GM23338 (cell line): ENCODE results near the gene UBQLN4. TPM values are rescaled to one million over a fixed set of nuclear protein-coding genes. Genes with fewer than 3 reads are reported as not detected.

Experiments
- ATAC-seq: fragments of 200-7000 bp; cut with Tn5 transposase; 3 replicates; pipeline ENCODE4 v1.9.1; 2020
- DNase-seq: peaks from one replicate; pipeline ENCODE4 v3.0.0-alpha.2; 2015; ENCODE audit warnings: low spot score
- H2AFZ ChIP-seq: fragments of 200-600 bp; sonication (generic); 2 replicates; pipeline ENCODE4 v1.8.0; 2016; ENCODE audit warnings: antibody characterized with exemption, mild to moderate bottlenecking, moderate library complexity
- H3F3A ChIP-seq: fragments of 200-600 bp; sonication (generic); replicated peaks from 2 replicates; pipeline ENCODE4 v1.8.0; 2017; ENCODE audit warnings: antibody characterized with exemption, mixed run types, low read depth
- H3K27ac ChIP-seq: fragments of 200-600 bp; sonication (generic); 2 replicates; pipeline ENCODE4 v1.6.1; 2016; ENCODE audit warnings: low read depth
- H3K27me3 ChIP-seq: fragments of 200-600 bp; sonication (generic); 2 replicates; pipeline ENCODE4 v1.8.0; 2016; ENCODE audit warnings: mild to moderate bottlenecking, mixed run types, moderate library complexity; ENCODE audit not compliant: insufficient read depth
- H3K36me3 ChIP-seq: fragments of 200-600 bp; sonication (generic); 2 replicates; pipeline ENCODE4 v1.8.0; 2016; ENCODE audit warnings: mild to moderate bottlenecking; ENCODE audit not compliant: insufficient read depth
- H3K4me1 ChIP-seq: fragments of 200-600 bp; sonication (generic); 2 replicates; pipeline ENCODE4 v1.8.0; 2016; ENCODE audit warnings: mild to moderate bottlenecking, moderate library complexity; ENCODE audit not compliant: insufficient read depth
- H3K4me2 ChIP-seq: fragments of 200-600 bp; sonication (generic); 2 replicates; pipeline ENCODE4 v1.7.1; 2017; ENCODE audit warnings: mixed run types
- H3K4me3 ChIP-seq: fragments of 200-600 bp; sonication (generic); 2 replicates; pipeline ENCODE4 v1.6.1; 2016; ENCODE audit warnings: mixed run types
- H3K79me2 ChIP-seq: fragments of 200-600 bp; sonication (generic); replicated peaks from 2 replicates; pipeline ENCODE4 v1.8.0; 2017; ENCODE audit warnings: mild to moderate bottlenecking; ENCODE audit not compliant: insufficient read depth
- H3K9me2 ChIP-seq: fragments of 200-600 bp; sonication (generic); 2 replicates; pipeline ENCODE4 v1.8.0; 2017; ENCODE audit not compliant: insufficient read depth
- H4K20me1 ChIP-seq: fragments of 200-600 bp; sonication (generic); replicated peaks from 2 replicates; pipeline ENCODE4 v1.8.0; 2017; ENCODE audit warnings: mild to moderate bottlenecking; ENCODE audit not compliant: insufficient read depth
- H3K27ac Mint-ChIP-seq: 2 replicates; pipeline ENCODE4 v1.8.0; 2020; ENCODE audit warnings: inconsistent platforms, mild to moderate bottlenecking, moderate library complexity, mixed read lengths
- H3K27me3 Mint-ChIP-seq: 3 replicates; pipeline ENCODE4 v1.8.0; 2022; ENCODE audit warnings: low read depth, mild to moderate bottlenecking, moderate library complexity, mixed read lengths, inconsistent platforms; ENCODE audit not compliant: insufficient read depth, poor library complexity
- H3K36me3 Mint-ChIP-seq: 3 replicates; pipeline ENCODE4 v1.8.0; 2021; ENCODE audit warnings: low read depth, mild to moderate bottlenecking, inconsistent platforms, moderate library complexity, mixed read lengths
- H3K4me1 Mint-ChIP-seq: 3 replicates; pipeline ENCODE4 v1.8.0; 2020; ENCODE audit warnings: mild to moderate bottlenecking, inconsistent platforms, mixed read lengths
- H3K4me3 Mint-ChIP-seq: 3 replicates; pipeline ENCODE4 v1.8.0; 2021; ENCODE audit warnings: moderate library complexity, mild to moderate bottlenecking, inconsistent platforms, mixed read lengths
- H3K9me3 Mint-ChIP-seq: 3 replicates; pipeline ENCODE4 v1.8.0; 2020; ENCODE audit warnings: moderate library complexity, mild to moderate bottlenecking, inconsistent platforms, mixed read lengths
- ETS1 ChIP-seq: IDR thresholded peaks from 2 replicates; pipeline ENCODE4 v1.6.1; 2016; ENCODE audit warnings: antibody characterized with exemption
- EZH2 ChIP-seq: fragments of 200-600 bp; sonication (generic); IDR thresholded peaks from one replicate; pipeline ENCODE4 v1.8.0; 2017; ENCODE audit warnings: antibody characterized with exemption, mild to moderate bottlenecking, low read depth; ENCODE audit not compliant: unreplicated experiment
- EZH2phosphoT487 ChIP-seq: fragments of 200-600 bp; sonication (generic); IDR thresholded peaks from one replicate; pipeline ENCODE4 v1.8.1; 2018; ENCODE audit warnings: antibody characterized with exemption; ENCODE audit not compliant: unreplicated experiment
- STAT1 ChIP-seq: IDR thresholded peaks from one replicate; pipeline ENCODE4 v1.6.1; 2016; ENCODE audit warnings: antibody characterized with exemption; ENCODE audit not compliant: unreplicated experiment
- ZNF331 ChIP-seq: fragments of 250-450 bp; sonication (Bioruptor Pico); IDR thresholded peaks from 2 replicates; pipeline ENCODE4 v1.5.0; 2020; ENCODE audit warnings: low read depth, mild to moderate bottlenecking, moderate library complexity
- polyA plus RNA-seq: library from polyadenylated mRNA; unstranded; fragments of >200 nt; fragmentation: Nextera tagmentation; extraction: Ambion mirVana; gene quantifications from 2 replicates; pipeline ENCODE4 v1.2.1, GENCODE V29; 2016
- total RNA-seq: library from RNA; depleted of rRNA; stranded (reverse); fragments of >200 nt; shearing (Covaris generic); gene quantifications from 2 replicates; pipeline ENCODE4 v1.2.3, GENCODE V29; 2014; rRNA removed
- TF ChIP-seq, protein P1 (sequence below): IDR thresholded peaks from one replicate; pipeline ENCODE4 v1.6.1; 2018; ENCODE audit warnings: antibody characterized with exemption; ENCODE audit not compliant: unreplicated experiment
- TF ChIP-seq, protein P2 (sequence below), 2 experiments: fragments of 200-600 bp in 1 of 2; sonication (generic) in 1 of 2; conservative IDR thresholded peaks; 2 replicates each; pipeline versions ENCODE4 v1.5.1 to v1.6.1; 2016 to 2017; ENCODE audit warnings: antibody characterized with exemption in 2 of 2, low read depth in 2 of 2, mild to moderate bottlenecking in 2 of 2, moderate library complexity in 1 of 2

UBQLN4 gene
- total and polyA plus RNA-seq, 2 experiments from 2014 or later = 10.0 to 30.5 TPM

GRCh38 chr1:155990005-155990739 is 63.4 kb downstream of the UBQLN4 start (continued):
- TF ChIP-seq EZH2phosphoT487 (no peak), STAT1 (no peak)
- TF ChIP-seq, protein P1, sequence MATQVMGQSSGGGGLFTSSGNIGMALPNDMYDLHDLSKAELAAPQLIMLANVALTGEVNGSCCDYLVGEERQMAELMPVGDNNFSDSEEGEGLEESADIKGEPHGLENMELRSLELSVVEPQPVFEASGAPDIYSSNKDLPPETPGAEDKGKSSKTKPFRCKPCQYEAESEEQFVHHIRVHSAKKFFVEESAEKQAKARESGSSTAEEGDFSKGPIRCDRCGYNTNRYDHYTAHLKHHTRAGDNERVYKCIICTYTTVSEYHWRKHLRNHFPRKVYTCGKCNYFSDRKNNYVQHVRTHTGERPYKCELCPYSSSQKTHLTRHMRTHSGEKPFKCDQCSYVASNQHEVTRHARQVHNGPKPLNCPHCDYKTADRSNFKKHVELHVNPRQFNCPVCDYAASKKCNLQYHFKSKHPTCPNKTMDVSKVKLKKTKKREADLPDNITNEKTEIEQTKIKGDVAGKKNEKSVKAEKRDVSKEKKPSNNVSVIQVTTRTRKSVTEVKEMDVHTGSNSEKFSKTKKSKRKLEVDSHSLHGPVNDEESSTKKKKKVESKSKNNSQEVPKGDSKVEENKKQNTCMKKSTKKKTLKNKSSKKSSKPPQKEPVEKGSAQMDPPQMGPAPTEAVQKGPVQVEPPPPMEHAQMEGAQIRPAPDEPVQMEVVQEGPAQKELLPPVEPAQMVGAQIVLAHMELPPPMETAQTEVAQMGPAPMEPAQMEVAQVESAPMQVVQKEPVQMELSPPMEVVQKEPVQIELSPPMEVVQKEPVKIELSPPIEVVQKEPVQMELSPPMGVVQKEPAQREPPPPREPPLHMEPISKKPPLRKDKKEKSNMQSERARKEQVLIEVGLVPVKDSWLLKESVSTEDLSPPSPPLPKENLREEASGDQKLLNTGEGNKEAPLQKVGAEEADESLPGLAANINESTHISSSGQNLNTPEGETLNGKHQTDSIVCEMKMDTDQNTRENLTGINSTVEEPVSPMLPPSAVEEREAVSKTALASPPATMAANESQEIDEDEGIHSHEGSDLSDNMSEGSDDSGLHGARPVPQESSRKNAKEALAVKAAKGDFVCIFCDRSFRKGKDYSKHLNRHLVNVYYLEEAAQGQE = no peak

GRCh38 chr1:155989242-155990004 is 64.2 kb downstream of the UBQLN4 start:
- Mint-ChIP-seq H3K36me3 (no peaks in the 10 kb centered on the region; the same call in 2 of the 3 replicates), H3K9me3 (peaks cover 5% of the 10 kb centered on the region; the same call in 2 of the 3 replicates), H3K27ac (no peak overlapping the region), H3K27me3 (peaks cover 9% of the 10 kb centered on the region), H3K4me3 (no peak overlapping the region), H3K4me1 (peaks cover 27% of the 10 kb centered on the region)
- Histone ChIP-seq H2AFZ (peak overlapping the region; percentile 95; the same call in 1 of the 2 replicates), H3K36me3 (no peaks in the 10 kb centered on the region), H3K4me1 (peaks cover 9% of the 10 kb centered on the region; the same call in 1 of the 2 replicates), H3K27ac (no peak overlapping the region), H3K27me3 (no peaks in the 10 kb centered on the region), H3K4me3 (peak overlapping the region; percentile 26; the same call in 1 of the 2 replicates), H4K20me1 (no peaks in the 10 kb centered on the region), H3K9me2 (no peaks in the 10 kb centered on the region), H3K4me2 (no peak overlapping the region), H3K79me2 (no peaks in the 10 kb centered on the region), H3F3A (peaks cover 6% of the 10 kb centered on the region; the same call in 1 of the 2 replicates)
- DNase-seq (peak; percentile 82), ATAC-seq (peak; percentile 86)
- TF ChIP-seq ZNF331 (CRISPR knock-in tag) (no peak), ETS1 (no peak), EZH2 (no peak)
- TF ChIP-seq, protein P2, sequence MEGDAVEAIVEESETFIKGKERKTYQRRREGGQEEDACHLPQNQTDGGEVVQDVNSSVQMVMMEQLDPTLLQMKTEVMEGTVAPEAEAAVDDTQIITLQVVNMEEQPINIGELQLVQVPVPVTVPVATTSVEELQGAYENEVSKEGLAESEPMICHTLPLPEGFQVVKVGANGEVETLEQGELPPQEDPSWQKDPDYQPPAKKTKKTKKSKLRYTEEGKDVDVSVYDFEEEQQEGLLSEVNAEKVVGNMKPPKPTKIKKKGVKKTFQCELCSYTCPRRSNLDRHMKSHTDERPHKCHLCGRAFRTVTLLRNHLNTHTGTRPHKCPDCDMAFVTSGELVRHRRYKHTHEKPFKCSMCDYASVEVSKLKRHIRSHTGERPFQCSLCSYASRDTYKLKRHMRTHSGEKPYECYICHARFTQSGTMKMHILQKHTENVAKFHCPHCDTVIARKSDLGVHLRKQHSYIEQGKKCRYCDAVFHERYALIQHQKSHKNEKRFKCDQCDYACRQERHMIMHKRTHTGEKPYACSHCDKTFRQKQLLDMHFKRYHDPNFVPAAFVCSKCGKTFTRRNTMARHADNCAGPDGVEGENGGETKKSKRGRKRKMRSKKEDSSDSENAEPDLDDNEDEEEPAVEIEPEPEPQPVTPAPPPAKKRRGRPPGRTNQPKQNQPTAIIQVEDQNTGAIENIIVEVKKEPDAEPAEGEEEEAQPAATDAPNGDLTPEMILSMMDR (conservative IDR thresholded peaks at IDR 0.05; ENCODE audit: low read depth in 2 of 2) = peak; percentile 98 to 99

Other genes with a start within 250 kb of the UBQLN4 start
- 37.6 and 45.2 TPM in 2 replicates for gene GON4L, start 196.6 kb downstream of the UBQLN4 start, total RNA-seq
- 85.7 and 93.1 TPM in 2 replicates for gene GON4L, start 196.6 kb downstream of the UBQLN4 start, polyA plus RNA-seq
- 15.9 and 17.4 TPM in 2 replicates for gene SYT11, start 194.2 kb downstream of the UBQLN4 start, total RNA-seq
- 3.9 and 4.7 TPM in 2 replicates for gene SYT11, start 194.2 kb downstream of the UBQLN4 start, polyA plus RNA-seq
- 15.8 and 24.4 TPM in 2 replicates for gene RIT1, start 142.4 kb downstream of the UBQLN4 start, total RNA-seq
- 19.3 and 21.5 TPM in 2 replicates for gene RIT1, start 142.4 kb downstream of the UBQLN4 start, polyA plus RNA-seq
- gene KHDC4, start 119.4 kb downstream of the UBQLN4 start, total RNA-seq = 56.0 and 57.7 TPM in 2 replicates
- gene KHDC4, start 119.4 kb downstream of the UBQLN4 start, polyA plus RNA-seq = 41.2 and 47.1 TPM in 2 replicates
- not detected in 2 replicates for gene RXFP4, start 112.2 kb downstream of the UBQLN4 start, total RNA-seq
- gene RXFP4, start 112.2 kb downstream of the UBQLN4 start, polyA plus RNA-seq = 0.23 TPM in 1 of 2 replicates, not detected in the other
- gene ARHGEF2, start 75.3 kb downstream of the UBQLN4 start, total RNA-seq = 64.0 and 87.6 TPM in 2 replicates
- 21.2 and 23.0 TPM in 2 replicates for gene ARHGEF2, start 75.3 kb downstream of the UBQLN4 start, polyA plus RNA-seq
- gene SSR2, start 32.8 kb downstream of the UBQLN4 start, total RNA-seq = 270 and 291 TPM in 2 replicates
- 130 and 136 TPM in 2 replicates for gene SSR2, start 32.8 kb downstream of the UBQLN4 start, polyA plus RNA-seq
- 35.2 and 67.3 TPM in 2 replicates for gene LAMTOR2, start 984 bp upstream of the UBQLN4 start, total RNA-seq
- 108 and 113 TPM in 2 replicates for gene LAMTOR2, start 984 bp upstream of the UBQLN4 start, polyA plus RNA-seq
- gene RAB25, start 7.4 kb upstream of the UBQLN4 start, total RNA-seq = 21.3 and 30.0 TPM in 2 replicates
- 42.7 and 47.3 TPM in 2 replicates for gene RAB25, start 7.4 kb upstream of the UBQLN4 start, polyA plus RNA-seq
- gene MEX3A, start 28.7 kb upstream of the UBQLN4 start, total RNA-seq = 31.5 and 38.1 TPM in 2 replicates
- 18.5 and 19.7 TPM in 2 replicates for gene MEX3A, start 28.7 kb upstream of the UBQLN4 start, polyA plus RNA-seq
- 56.3 and 68.9 TPM in 2 replicates for gene LMNA, start 60.9 kb upstream of the UBQLN4 start, total RNA-seq
- 35.5 and 38.9 TPM in 2 replicates for gene LMNA, start 60.9 kb upstream of the UBQLN4 start, polyA plus RNA-seq
- 17.0 and 20.2 TPM in 2 replicates for gene SEMA4A, start 99.8 kb upstream of the UBQLN4 start, total RNA-seq
- 5.5 and 5.6 TPM in 2 replicates for gene SEMA4A, start 99.8 kb upstream of the UBQLN4 start, polyA plus RNA-seq
- gene SLC25A44, start 140.3 kb upstream of the UBQLN4 start, total RNA-seq = 19.9 and 25.1 TPM in 2 replicates
- gene SLC25A44, start 140.3 kb upstream of the UBQLN4 start, polyA plus RNA-seq = 7.0 and 7.6 TPM in 2 replicates
- 86.1 and 112 TPM in 2 replicates for gene PMF1, start 159.2 kb upstream of the UBQLN4 start, total RNA-seq
- 118 and 120 TPM in 2 replicates for gene PMF1, start 159.2 kb upstream of the UBQLN4 start, polyA plus RNA-seq
- gene BGLAP, start 188.4 kb upstream of the UBQLN4 start, total RNA-seq = 0.42 and 2.7 TPM in 2 replicates
- 0.36 and 1.2 TPM in 2 replicates for gene BGLAP, start 188.4 kb upstream of the UBQLN4 start, polyA plus RNA-seq
- 3.3 and 4.2 TPM in 2 replicates for gene PAQR6, start 194.3 kb upstream of the UBQLN4 start, total RNA-seq
- gene PAQR6, start 194.3 kb upstream of the UBQLN4 start, polyA plus RNA-seq = 2.4 and 2.6 TPM in 2 replicates
- 109 and 118 TPM in 2 replicates for gene SMG5, start 229.0 kb upstream of the UBQLN4 start, total RNA-seq
- 21.3 and 25.9 TPM in 2 replicates for gene SMG5, start 229.0 kb upstream of the UBQLN4 start, polyA plus RNA-seq
- 0.66 and 0.97 TPM in 2 replicates for gene TMEM79, start 230.5 kb upstream of the UBQLN4 start, total RNA-seq
- gene TMEM79, start 230.5 kb upstream of the UBQLN4 start, polyA plus RNA-seq = 1.3 and 1.5 TPM in 2 replicates
- 41.9 and 50.5 TPM in 2 replicates for gene GLMP, start 241.9 kb upstream of the UBQLN4 start, total RNA-seq
- 32.3 and 33.6 TPM in 2 replicates for gene GLMP, start 241.9 kb upstream of the UBQLN4 start, polyA plus RNA-seq
- gene VHLL, start 245.5 kb upstream of the UBQLN4 start, total RNA-seq = not detected in 2 replicates
- gene VHLL, start 245.5 kb upstream of the UBQLN4 start, polyA plus RNA-seq = not detected in 2 replicates